Stimulated activated CD4-positive, alpha-beta T cell treated with anti-CD3 and anti-CD28 coated beads, Interleukin-4, amount 100 ng/mL, for 1 hour (primary cell): ENCODE data around the gene GPR55.

Experiments
- DNase-seq: peaks from one replicate; pipeline ENCODE4 v3.0.0-alpha.2; 2020

GPR55 gene

DNA sequence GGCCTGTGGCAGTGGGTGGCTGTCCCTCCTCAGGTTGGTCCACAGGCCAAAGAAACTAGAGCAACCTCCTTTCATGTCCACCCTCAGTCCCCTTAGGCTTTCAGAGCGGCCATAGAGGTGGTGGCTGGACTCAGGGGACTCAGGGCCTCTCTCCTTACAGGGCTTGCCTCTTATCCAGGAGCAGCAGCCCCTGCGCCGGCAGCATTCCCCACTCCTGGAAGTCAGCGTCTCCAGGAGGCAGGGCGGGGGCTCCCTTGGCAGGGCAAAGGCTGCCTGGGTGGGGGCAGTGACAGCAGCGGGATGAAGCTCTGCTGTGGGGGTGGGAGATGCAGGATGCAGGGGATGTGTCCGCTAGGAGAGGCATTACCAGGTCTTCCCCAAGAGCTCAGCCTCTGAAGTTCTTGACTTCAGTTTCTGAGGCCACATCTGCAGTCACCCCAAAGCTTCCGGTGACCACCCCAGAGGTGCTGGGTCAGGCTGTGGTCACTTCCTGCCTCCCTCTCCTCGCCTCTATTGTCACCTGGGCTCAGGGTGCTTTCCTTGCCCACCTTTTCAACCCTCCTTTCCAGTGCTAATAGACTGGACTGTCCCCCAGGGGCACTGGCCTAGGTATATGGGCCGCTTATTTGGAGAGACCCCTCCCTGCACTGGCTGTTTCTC, 8.6 kb upstream of the GPR55 start:
- DNase-seq = no peak

GRCh38 chr2:230932556-230933511, 7.8 kb upstream of the GPR55 start:
- no peak for DNase-seq

DNA sequence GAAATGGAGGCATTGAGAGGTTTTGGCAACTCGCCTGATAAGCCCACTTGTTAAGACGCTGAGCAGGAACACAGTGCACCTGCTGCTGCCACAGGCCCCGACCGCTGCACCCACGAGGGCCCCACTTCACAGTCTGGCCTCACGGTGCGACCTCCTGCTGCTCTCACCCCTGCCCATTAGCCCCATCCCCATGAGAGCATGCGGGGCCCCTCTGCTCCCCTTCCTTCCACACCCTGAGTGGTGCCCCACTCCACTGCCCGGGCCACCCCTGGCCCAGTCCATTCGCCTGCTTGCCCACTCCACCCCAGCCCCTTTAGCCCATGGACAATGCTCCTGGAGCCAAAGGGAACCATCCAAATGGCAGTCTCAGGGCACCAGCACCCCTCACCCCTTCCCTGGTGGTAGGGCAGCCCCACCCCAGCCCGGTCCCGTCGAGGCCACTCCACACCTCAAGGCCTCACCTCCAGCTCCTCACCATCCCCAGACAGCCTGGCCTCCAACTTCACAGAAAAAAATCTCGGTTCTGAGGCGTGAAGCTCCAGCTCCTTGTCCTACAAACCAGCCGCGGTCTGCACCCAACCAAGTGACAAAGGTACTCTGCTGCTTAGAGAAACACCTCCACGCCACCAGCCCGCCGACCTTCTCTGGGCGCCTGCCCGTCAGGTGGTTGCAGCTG, 6.7 kb upstream of the GPR55 start:
- DNase-seq = no peak

- no peak for DNase-seq
Measured at GRCh38 chr2:230930928-230931555, 6.0 kb upstream of the GPR55 start.

- DNase-seq = no peak
Measured at GRCh38 chr2:230930149-230930780, 5.2 kb upstream of the GPR55 start.

- no peak for DNase-seq
Measured at GRCh38 chr2:230929381-230930148, 4.5 kb upstream of the GPR55 start.

GRCh38 chr2:230928701-230929380, 3.8 kb upstream of the GPR55 start:
- no peak for DNase-seq

DNA sequence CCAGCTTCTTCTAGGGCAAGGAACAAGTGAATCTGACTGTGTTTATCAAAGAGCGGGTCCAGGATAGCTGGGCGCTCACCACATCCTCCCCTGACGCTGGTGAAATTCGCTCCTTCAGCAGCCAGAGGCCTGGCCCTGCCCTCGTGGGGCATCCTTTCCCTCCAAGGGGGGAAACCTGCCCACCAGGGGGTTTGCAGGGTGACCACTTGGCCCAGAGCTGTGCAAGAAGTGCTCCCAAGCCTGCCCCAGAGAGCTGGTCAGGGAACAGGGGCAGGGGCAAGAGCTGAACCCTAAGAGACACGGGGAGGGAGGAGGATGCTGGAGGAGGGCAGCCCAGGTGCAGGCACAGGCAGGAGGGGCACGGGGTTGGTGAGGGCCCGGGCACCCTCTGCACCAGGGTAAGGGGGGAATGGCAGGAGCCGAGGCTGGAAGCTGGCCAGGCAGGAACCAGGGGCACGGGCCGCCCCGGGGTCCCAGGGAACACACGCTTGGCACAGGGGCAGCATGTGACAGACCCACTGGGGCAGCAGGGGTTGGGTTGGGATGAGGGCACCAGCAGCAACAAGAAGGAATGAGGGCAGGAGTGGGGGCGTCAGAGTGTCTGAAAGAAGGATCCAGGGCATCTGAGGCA, 2.8 kb upstream of the GPR55 start:
- DNase-seq = no peak

- peak; percentile 65 for DNase-seq
Measured at GRCh38 chr2:230925879-230926765, 1.1 kb upstream of the GPR55 start.

DNA sequence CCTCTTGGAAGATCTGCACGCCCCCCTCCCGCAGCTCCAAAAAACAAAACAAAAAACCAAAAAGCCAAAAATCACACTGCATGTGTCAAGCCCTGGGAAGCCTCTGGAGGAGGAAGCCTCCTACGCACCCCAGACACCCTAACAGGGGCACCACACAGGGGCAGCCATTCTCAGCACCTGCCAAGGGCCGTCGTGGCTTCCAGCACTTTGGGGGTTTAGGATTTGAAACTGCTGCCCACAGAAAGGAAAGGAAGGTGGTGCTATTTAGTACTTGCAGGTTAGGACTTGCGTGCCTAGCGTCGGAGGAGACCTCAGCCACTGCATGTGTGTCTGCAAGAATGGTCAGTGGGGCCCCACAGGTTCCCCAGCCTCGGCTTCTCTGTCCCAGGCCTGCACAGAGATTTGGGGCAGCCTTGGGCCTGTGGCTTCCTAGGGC, 419 bp upstream of the GPR55 start:
- peak; percentile 43 for DNase-seq

DNA sequence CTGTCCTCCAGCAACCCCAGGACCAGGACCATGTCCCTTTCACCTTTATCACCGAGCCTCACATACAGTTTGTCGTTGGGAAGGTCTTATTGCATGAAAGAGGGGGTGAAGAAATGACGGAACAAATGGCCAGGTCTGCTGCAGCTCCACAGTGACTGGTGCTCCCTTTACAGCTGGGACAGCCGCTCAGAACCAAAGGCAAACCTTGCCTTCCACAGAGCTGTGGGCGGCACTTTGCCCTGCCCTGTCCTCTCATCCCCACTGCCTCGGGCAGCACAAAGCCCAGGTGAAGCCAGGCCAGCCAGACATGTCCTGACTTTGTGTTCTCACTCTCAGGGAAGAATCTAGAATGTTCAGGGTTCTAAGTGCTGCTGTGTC, 961 bp downstream of the GPR55 start:
- no peak for DNase-seq

- DNase-seq = no peak
Measured at GRCh38 chr2:230922951-230923717, 1.9 kb downstream of the GPR55 start.

- DNase-seq = no peak
Measured at GRCh38 chr2:230921806-230922595, 3.0 kb downstream of the GPR55 start.

DNA sequence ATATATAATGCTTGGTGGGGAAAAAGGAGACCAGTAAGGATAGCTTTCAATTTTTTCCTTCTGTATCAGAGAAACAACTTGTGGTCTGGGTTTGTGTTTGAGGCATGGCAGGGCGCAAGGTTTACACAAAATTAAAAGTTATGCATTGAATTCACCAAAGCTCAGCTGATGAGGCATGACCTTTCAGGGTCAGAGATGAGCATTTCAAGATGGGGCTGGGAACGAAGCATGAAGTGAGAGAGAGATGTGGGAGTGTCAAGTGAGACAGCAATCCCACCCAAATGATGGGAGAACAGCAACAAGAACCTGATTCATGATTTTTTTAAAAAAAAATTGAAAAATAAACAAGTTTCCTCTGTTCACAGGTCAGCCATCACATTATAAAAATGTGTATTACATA, 4.9 kb downstream of the GPR55 start:
- no peak for DNase-seq

DNA sequence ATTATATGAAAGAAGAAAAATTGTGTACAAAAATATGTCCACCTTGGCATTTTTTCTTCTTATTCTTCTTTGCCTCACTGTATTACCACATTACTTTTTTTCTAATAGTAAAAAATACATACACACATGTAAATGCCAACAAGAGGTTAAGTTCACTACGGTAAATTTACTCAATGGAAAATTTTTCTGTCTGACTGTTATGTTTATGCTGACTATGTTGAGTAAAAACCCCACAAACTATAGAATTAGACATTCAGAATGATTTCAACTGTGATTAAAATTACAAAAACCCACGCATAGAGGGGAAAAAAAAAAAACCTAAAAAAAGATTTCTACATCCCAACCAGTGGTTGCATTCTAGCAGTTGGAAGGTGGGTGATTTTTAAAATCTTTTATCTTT, 5.4 kb downstream of the GPR55 start:
- no peak for DNase-seq

- no peak for DNase-seq
Measured at GRCh38 chr2:230919240-230919639, 5.8 kb downstream of the GPR55 start.

DNA sequence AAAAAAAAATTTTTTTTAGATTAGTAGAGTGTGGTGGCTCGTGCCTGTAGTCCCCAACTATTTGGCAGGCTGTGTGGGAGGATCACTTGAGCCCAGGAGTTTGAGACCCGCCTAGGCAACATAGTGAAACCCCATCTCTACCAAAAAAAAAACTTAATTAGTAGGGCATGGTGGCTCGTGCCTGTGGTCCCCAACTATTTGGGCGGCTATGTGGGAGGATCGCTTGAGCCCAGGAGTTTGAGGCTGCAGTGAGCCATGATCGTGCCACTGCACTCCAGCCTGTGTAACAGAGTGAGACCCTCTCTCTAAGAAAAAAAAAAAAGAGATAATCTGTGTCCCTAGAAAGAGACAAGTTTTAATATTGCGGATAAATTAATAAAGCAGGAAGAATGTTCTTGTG, 8.8 kb downstream of the GPR55 start:
- DNase-seq = no peak

- DNase-seq = no peak
Measured at GRCh38 chr2:230915319-230915718, 9.7 kb downstream of the GPR55 start.
